Panc1 (cell line): Measurements from ENCODE around the gene IRF2BP1.
"Not testable (repeated sequence)": the region's sequence is repeated elsewhere in the genome, so short reads cannot be mapped to it uniquely, and the experiment has no call there.

ENCODE experiments used
- POLR2AphosphoS5 ChIP-seq: IDR thresholded peaks from 2 replicates; pipeline ENCODE4 v1.6.1; 2012; ENCODE audit warnings: mild to moderate bottlenecking, low read depth, low read length, moderate library complexity
- TF ChIP-seq, protein P1 (sequence below): fragments of 450-650 bp; IDR thresholded peaks from 2 replicates; pipeline ENCODE4 v1.5.1; 2017; ENCODE audit warnings: mild to moderate bottlenecking

DNA sequence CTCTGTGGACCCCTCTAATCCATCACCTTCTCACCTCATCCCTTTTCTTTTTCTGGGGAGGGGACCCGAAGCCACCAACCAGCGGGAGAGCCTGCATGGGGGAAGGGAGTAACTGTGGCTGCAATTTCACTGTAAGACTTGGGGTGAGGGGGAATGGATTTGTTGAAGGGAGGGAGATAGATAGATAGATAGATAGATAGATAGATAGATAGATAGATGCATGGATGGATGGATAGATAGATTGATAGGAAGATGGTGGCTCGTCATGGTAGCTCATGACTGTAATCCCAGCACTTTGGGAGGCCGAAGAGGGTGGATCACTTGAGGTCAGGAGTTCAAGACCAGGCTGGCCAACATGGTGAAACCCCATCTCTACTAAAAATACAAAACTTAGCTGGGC, 18.7 kb downstream of the IRF2BP1 start:
- TF ChIP-seq, protein P1, sequence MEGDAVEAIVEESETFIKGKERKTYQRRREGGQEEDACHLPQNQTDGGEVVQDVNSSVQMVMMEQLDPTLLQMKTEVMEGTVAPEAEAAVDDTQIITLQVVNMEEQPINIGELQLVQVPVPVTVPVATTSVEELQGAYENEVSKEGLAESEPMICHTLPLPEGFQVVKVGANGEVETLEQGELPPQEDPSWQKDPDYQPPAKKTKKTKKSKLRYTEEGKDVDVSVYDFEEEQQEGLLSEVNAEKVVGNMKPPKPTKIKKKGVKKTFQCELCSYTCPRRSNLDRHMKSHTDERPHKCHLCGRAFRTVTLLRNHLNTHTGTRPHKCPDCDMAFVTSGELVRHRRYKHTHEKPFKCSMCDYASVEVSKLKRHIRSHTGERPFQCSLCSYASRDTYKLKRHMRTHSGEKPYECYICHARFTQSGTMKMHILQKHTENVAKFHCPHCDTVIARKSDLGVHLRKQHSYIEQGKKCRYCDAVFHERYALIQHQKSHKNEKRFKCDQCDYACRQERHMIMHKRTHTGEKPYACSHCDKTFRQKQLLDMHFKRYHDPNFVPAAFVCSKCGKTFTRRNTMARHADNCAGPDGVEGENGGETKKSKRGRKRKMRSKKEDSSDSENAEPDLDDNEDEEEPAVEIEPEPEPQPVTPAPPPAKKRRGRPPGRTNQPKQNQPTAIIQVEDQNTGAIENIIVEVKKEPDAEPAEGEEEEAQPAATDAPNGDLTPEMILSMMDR = not testable (repeated sequence)
- TF ChIP-seq POLR2AphosphoS5 = not testable (repeated sequence)
